Activated CD4-positive, alpha-beta T cell treated with anti-CD3 and anti-CD28 coated beads for 36 hours (primary cell): Measurements from ENCODE around the gene FALEC. TPM values are rescaled to one million over a fixed set of nuclear protein-coding genes. Genes with fewer than 3 reads are reported as not detected.

Experiments
- ATAC-seq: fragments of 200-7000 bp; cut with Tn5 transposase; one replicate; pipeline ENCODE4 v1.10.0; 2021; ENCODE audit warnings: mild to moderate bottlenecking, moderate library complexity
- CTCF ChIA-PET: fragments of 350-600 bp; sonication (Branson Sonifier 250); formaldehyde crosslinking; loops from one replicate; lab custom pipeline; 2021; ENCODE audit warnings: antibody characterized with exemption; lab: Charles Lee
- POLR2A ChIA-PET: fragments of 350-600 bp; sonication (Branson Sonifier 250); formaldehyde crosslinking; loops from one replicate; lab custom pipeline; 2021; ENCODE audit warnings: antibody characterized with exemption, inconsistent platforms; lab: Charles Lee
- DNase-seq: peaks from one replicate; pipeline ENCODE4 v3.0.0-alpha.2; 2020
- H3K27ac Mint-ChIP-seq: one replicate; pipeline ENCODE4 v1.8.0; 2021; ENCODE audit warnings: mixed read lengths
- H3K27me3 Mint-ChIP-seq: one replicate; pipeline ENCODE4 v1.8.0; 2021; ENCODE audit warnings: mixed read lengths
- H3K36me3 Mint-ChIP-seq: one replicate; pipeline ENCODE4 v1.8.0; 2021; ENCODE audit warnings: low read depth, mixed read lengths
- H3K4me1 Mint-ChIP-seq: one replicate; pipeline ENCODE4 v1.8.0; 2021; ENCODE audit warnings: mixed read lengths
- H3K4me3 Mint-ChIP-seq: one replicate; pipeline ENCODE4 v1.8.0; 2021; ENCODE audit warnings: mild to moderate bottlenecking, moderate library complexity, mixed read lengths
- H3K9me3 Mint-ChIP-seq: one replicate; pipeline ENCODE4 v1.8.0; 2021; ENCODE audit warnings: low read depth, mixed read lengths
- intact Hi-C, 2 experiments: fragments of 100-400 bp; cut with DNase I in 1 of 2; cut with micrococcal nuclease in 1 of 2; formaldehyde crosslinking; loops; one replicate each; pipeline versions ENCODE4 v1.14.2 to v1.15.1; 2022 to 2024; cut with DNase I, micrococcal nuclease
- total RNA-seq, 2 experiments: library from RNA; stranded (reverse); gene quantifications; one replicate each; pipeline ENCODE4 v1.2.3, GENCODE V29; 2021

The FALEC gene
- total RNA-seq, 2 experiments from 2014 or later, result 0.34 TPM; not detected in 1

GRCh38 chr1:150545486-150546032, 30.0 kb downstream of the FALEC start:
- Mint-ChIP-seq H3K4me1 (peaks cover 9% of the 10 kb centered on the region), H3K4me3 (no peak overlapping the region), H3K36me3 (no peaks in the 10 kb centered on the region), H3K27ac (no peak overlapping the region), H3K9me3 (no peaks in the 10 kb centered on the region), H3K27me3 (peaks cover 21% of the 10 kb centered on the region)
- ATAC-seq (no peak), DNase-seq (no peak)
- CTCF ChIA-PET, result no interaction called here
- intact Hi-C loops, result no loop called here
- POLR2A ChIA-PET, result no interaction called here

- Mint-ChIP-seq H3K36me3 (no peaks in the 10 kb centered on the region), H3K4me1 (peaks cover 17% of the 10 kb centered on the region), H3K9me3 (no peaks in the 10 kb centered on the region), H3K27me3 (peaks cover 26% of the 10 kb centered on the region), H3K4me3 (no peak overlapping the region), H3K27ac (no peak overlapping the region)
- ChIA-PET POLR2A (no interaction called here), CTCF (interaction anchor here (0.9 kb wide), 1 partner anchor 13 kb away, joined by 3 read pairs; no protein-coding TSS in a partner anchor)
- intact Hi-C loops, result no loop called here
- ATAC-seq, result no peak
- DNase-seq, result no peak
Measured at GRCh38 chr1:150546294-150546937, 30.9 kb downstream of the FALEC start.

- Mint-ChIP-seq H3K4me1 (peaks cover 31% of the 10 kb centered on the region), H3K27ac (no peak overlapping the region), H3K27me3 (peaks cover 31% of the 10 kb centered on the region), H3K36me3 (no peaks in the 10 kb centered on the region), H3K4me3 (peak overlapping the region; percentile 68), H3K9me3 (no peaks in the 10 kb centered on the region)
- DNase-seq (no peak), ATAC-seq (no peak)
- intact Hi-C loops, result loop anchor here in 1 of 2 experiments (2.0 kb wide), 1 partner anchor 33 kb away; the partner anchor contains the start of gene FALEC
- CTCF ChIA-PET, result interaction anchor here (0.9 to 1.0 kb wide), 5 partner anchors 12 to 79 kb away, joined by 3 to 4 read pairs (median 3); no protein-coding TSS in a partner anchor
- POLR2A ChIA-PET, result interaction anchor here (0.6 to 1.4 kb wide), 4 partner anchors 11 to 297 kb away, joined by 3 to 6 read pairs (median 4); no protein-coding TSS in a partner anchor
Measured at GRCh38 chr1:150548324-150548631, 32.7 kb downstream of the FALEC start.

- no peaks in the 10 kb centered on the region for H3K36me3 Mint-ChIP-seq
- intact Hi-C loops, result loop anchor here in 1 of 2 experiments (2.0 kb wide), 1 partner anchor 34 kb away; the partner anchor contains the start of gene FALEC
Measured at GRCh38 chr1:150548632-150549495, 33.3 kb downstream of the FALEC start, which contains the start of gene ADAMTSL4. ADAMTSL4 (plus strand) TSS chr1:150549408; CDS start chr1:150552289, 2,881 bp downstream.

GRCh38 chr1:150549496-150550221, 34.1 kb downstream of the FALEC start:
- H3K36me3 Mint-ChIP-seq, result no peaks in the 10 kb centered on the region
- H3K27me3 Mint-ChIP-seq, result peaks cover 31% of the 10 kb centered on the region
- peak overlapping the region; percentile 42 for H3K27ac Mint-ChIP-seq
- ATAC-seq (no peak), DNase-seq (no peak)
- H3K4me3 Mint-ChIP-seq, result peak overlapping the region; percentile 69
- H3K4me1 Mint-ChIP-seq, result peaks cover 31% of the 10 kb centered on the region
- ChIA-PET CTCF (interaction anchor here (1.0 to 2.5 kb wide), 2 partner anchors 11 kb away, joined by 3 to 17 read pairs; no protein-coding TSS in a partner anchor), POLR2A (interaction anchor here (1.4 kb wide), 1 partner anchor 10 kb away, joined by 6 read pairs; no protein-coding TSS in a partner anchor)
- H3K9me3 Mint-ChIP-seq, result no peaks in the 10 kb centered on the region
- intact Hi-C loops, result loop anchor here in 1 of 2 experiments (2.0 to 5.0 kb wide), 2 partner anchors 35 to 87 kb away; partner anchors contain the start of gene FALEC

More at GRCh38 chr1:150548632-150549495, 33.3 kb downstream of the FALEC start, which contains the start of gene ADAMTSL4:
- H3K4me3 Mint-ChIP-seq, result peak within 1 kb of the TSS; percentile 69
- H3K27ac Mint-ChIP-seq, result peak within 1 kb of the TSS; percentile 42
- POLR2A ChIA-PET, result interaction anchor here (0.6 to 1.4 kb wide), 2 partner anchors 11 to 165 kb away, joined by 3 to 6 read pairs; no protein-coding TSS in a partner anchor
- peaks cover 31% of the 10 kb centered on the region for H3K4me1 Mint-ChIP-seq
- ATAC-seq, result peak; percentile 82
- H3K9me3 Mint-ChIP-seq, result no peaks in the 10 kb centered on the region
- H3K27me3 Mint-ChIP-seq, result peaks cover 31% of the 10 kb centered on the region
- peak; percentile 67 for DNase-seq
- CTCF ChIA-PET, result interaction anchor here (0.9 to 1.0 kb wide), 6 partner anchors 12 to 79 kb away, joined by 3 to 4 read pairs (median 3); no protein-coding TSS in a partner anchor

GRCh38 chr1:150550222-150551050, 34.9 kb downstream of the FALEC start:
- ChIA-PET CTCF (interaction anchor here (0.8 to 2.5 kb wide), 3 partner anchors 10 to 295 kb away, joined by 3 to 17 read pairs (median 3); no protein-coding TSS in a partner anchor), POLR2A (interaction anchor here (0.6 to 1.2 kb wide), 3 partner anchors 13 to 583 kb away, joined by 3 to 5 read pairs (median 4); partner anchors contain the start of gene MCL1)
- intact Hi-C loops, result loop anchor here in 1 of 2 experiments (5.0 kb wide), 1 partner anchor 88 kb away; no protein-coding TSS in a partner anchor
- no peak for DNase-seq
- Mint-ChIP-seq H3K27me3 (peaks cover 28% of the 10 kb centered on the region), H3K36me3 (no peaks in the 10 kb centered on the region), H3K4me3 (no peak overlapping the region), H3K9me3 (no peaks in the 10 kb centered on the region), H3K4me1 (peaks cover 31% of the 10 kb centered on the region), H3K27ac (peak overlapping the region; percentile 19)
- no peak for ATAC-seq

- Mint-ChIP-seq H3K9me3 (no peaks in the 10 kb centered on the region), H3K4me1 (peaks cover 31% of the 10 kb centered on the region), H3K36me3 (no peaks in the 10 kb centered on the region), H3K27me3 (peaks cover 24% of the 10 kb centered on the region), H3K27ac (peak overlapping the region; percentile 19), H3K4me3 (no peak overlapping the region)
- peak; percentile 26 for ATAC-seq
- CTCF ChIA-PET, result interaction anchor here (0.6 to 2.5 kb wide), 4 partner anchors 10 to 295 kb away, joined by 3 to 17 read pairs (median 3); no protein-coding TSS in a partner anchor
- intact Hi-C loops, result loop anchor here in 1 of 2 experiments (5.0 kb wide), 1 partner anchor 89 kb away; no protein-coding TSS in a partner anchor
- DNase-seq, result peak; percentile 55
- POLR2A ChIA-PET, result interaction anchor here (0.6 to 1.2 kb wide), 5 partner anchors 11 to 582 kb away, joined by 3 to 5 read pairs (median 4); partner anchors contain the start of gene MCL1
Measured at GRCh38 chr1:150551051-150551783, 35.7 kb downstream of the FALEC start.

GRCh38 chr1:150551784-150552127, 36.2 kb downstream of the FALEC start:
- intact Hi-C loops, result loop anchor here in 1 of 2 experiments (5.0 kb wide), 1 partner anchor 89 kb away; no protein-coding TSS in a partner anchor

More at GRCh38 chr1:150551784-150552127, 36.2 kb downstream of the FALEC start:
- Mint-ChIP-seq H3K4me1 (peaks cover 31% of the 10 kb centered on the region), H3K36me3 (no peaks in the 10 kb centered on the region), H3K27me3 (peaks cover 21% of the 10 kb centered on the region), H3K27ac (no peak overlapping the region), H3K4me3 (no peak overlapping the region), H3K9me3 (no peaks in the 10 kb centered on the region)
- DNase-seq (no peak), ATAC-seq (no peak)
- ChIA-PET POLR2A (interaction anchor here (0.7 to 1.2 kb wide), 4 partner anchors 10 to 28 kb away, joined by 3 to 7 read pairs (median 4); partner anchors contain the start of gene MCL1), CTCF (interaction anchor here (0.6 to 2.5 kb wide), 2 partner anchors 9 to 11 kb away, joined by 3 to 17 read pairs; no protein-coding TSS in a partner anchor)
